Activated T-helper 1 cell treated with anti-CD3 and anti-CD28 coated beads, Interleukin-2, amount 50 U/mL, for 16 hours (primary cell): ENCODE measurements around the gene ERLEC1.
"Not testable (repeated sequence)": the region's sequence is repeated elsewhere in the genome, so short reads cannot be mapped to it uniquely, and the experiment has no call there.

Source experiments
- DNase-seq, 2 donors: peaks; one replicate each; pipeline ENCODE4 v3.0.0-alpha.2; 2020; ENCODE audit warnings: low read depth in 1 of 2, low spot score in 1 of 2

Gene ERLEC1

GRCh38 chr2:53829273-53829979 is 42.6 kb downstream of the ERLEC1 start:
- DNase-seq = no peak

GRCh38 chr2:53829980-53830290 is 43.1 kb downstream of the ERLEC1 start:
- not testable (repeated sequence) for DNase-seq

- no peak for DNase-seq
These were observed 53.7 kb downstream of the ERLEC1 start for GRCh38 chr2:53840580-53840979.

- DNase-seq = not testable (repeated sequence)
These were observed 54.8 kb downstream of the ERLEC1 start for GRCh38 chr2:53841651-53842050.

GRCh38 chr2:53842891-53843290 is 56.0 kb downstream of the ERLEC1 start:
- no peak for DNase-seq

GRCh38 chr2:53843595-53843994 is 56.8 kb downstream of the ERLEC1 start:
- DNase-seq = no peak

GRCh38 chr2:53848062-53848461 is 61.2 kb downstream of the ERLEC1 start:
- no peak for DNase-seq

- not testable (repeated sequence) for DNase-seq
These were observed 64.4 kb downstream of the ERLEC1 start for GRCh38 chr2:53851052-53851757.

GRCh38 chr2:53852532-53852931 is 65.7 kb downstream of the ERLEC1 start:
- no peak for DNase-seq

GRCh38 chr2:53854678-53855077 is 67.8 kb downstream of the ERLEC1 start:
- no peak for DNase-seq

- DNase-seq = no peak
These were observed 69.4 kb downstream of the ERLEC1 start for GRCh38 chr2:53856272-53856671.

GRCh38 chr2:53859206-53860181 is 72.7 kb downstream of the ERLEC1 start, which contains the start of gene GPR75:
Gene GPR75, minus strand, starts transcription at chr2:53859967. Its CDS starts 5,211 bp downstream, at chr2:53854756.
- no peak for DNase-seq

GRCh38 chr2:53861824-53862223 is 75.0 kb downstream of the ERLEC1 start:
- DNase-seq = no peak

- no peak for DNase-seq
These were observed 76.8 kb downstream of the ERLEC1 start for GRCh38 chr2:53863538-53864227.

GRCh38 chr2:53865264-53865663 is 78.4 kb downstream of the ERLEC1 start:
- DNase-seq = no peak

- DNase-seq = no peak
These were observed 79.1 kb downstream of the ERLEC1 start for GRCh38 chr2:53865962-53866361.

- DNase-seq = no peak
These were observed 80.3 kb downstream of the ERLEC1 start for GRCh38 chr2:53867169-53867568.

- DNase-seq = no peak
These were observed 80.9 kb downstream of the ERLEC1 start for GRCh38 chr2:53867773-53868172.
